Islet of Langerhans (tissue), 1 donor: ENCODE measurements around the gene ANAPC7.
"Not testable (repeated sequence)": the region's sequence is repeated elsewhere in the genome, so short reads cannot be mapped to it uniquely, and the experiment has no call there.

ENCODE experiments used
- FAIRE-seq: peaks from one replicate; lab custom pipeline; 2011; peaks lifted over from hg19 to GRCh38; lab: Jason Lieb, UNC

Gene ANAPC7

DNA sequence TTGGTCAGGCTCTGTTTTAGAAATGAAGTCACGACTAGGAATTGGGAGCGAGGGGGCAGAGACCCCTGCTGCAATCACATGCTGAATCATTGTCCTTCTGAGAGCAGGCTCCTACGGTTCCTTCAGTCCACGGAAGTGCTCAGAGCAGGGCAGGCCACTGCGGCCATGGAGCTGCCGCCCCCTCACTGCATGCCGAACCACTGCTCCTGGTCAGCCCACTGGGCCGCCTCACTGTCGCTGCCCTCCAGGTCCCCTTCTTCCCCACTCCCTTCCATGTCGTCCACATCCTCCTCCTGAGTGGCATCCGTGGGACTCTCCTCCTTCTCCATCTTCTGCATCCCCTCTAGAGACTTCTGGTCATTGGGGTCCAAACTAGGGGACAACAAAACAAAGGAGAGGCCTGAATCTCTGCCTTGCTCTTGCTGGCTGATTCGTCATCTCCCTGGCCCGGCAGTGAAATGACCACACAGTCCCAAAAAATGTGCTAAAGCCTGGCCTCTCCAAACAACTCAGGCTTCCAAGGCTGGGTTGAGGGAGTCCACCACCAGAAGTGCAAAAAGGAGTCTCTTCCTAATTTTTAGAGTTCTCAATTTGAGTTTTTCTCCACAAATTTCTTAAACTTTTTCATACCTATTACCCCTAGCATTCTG, 29.4 kb downstream of the ANAPC7 start:
- no peak for FAIRE-seq

DNA sequence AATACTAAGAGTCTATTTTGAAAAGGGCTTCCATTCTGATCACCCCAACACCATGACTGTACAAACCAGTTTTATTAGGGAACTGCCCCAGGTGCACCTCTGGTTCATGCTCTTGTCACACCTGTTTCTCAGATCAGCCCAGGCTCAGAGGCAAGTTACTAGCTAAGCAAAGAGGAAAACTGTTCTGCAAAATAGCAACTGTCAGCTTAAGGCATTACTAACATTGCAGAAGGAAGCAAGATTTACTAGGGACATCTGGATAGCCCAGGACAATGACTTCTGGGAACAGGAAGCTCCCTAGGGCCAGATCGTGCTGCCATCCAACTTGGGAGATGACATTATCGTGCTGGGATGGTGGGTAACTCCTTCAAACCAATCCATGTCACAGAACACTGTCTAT, 30.1 kb downstream of the ANAPC7 start:
- no peak for FAIRE-seq

DNA sequence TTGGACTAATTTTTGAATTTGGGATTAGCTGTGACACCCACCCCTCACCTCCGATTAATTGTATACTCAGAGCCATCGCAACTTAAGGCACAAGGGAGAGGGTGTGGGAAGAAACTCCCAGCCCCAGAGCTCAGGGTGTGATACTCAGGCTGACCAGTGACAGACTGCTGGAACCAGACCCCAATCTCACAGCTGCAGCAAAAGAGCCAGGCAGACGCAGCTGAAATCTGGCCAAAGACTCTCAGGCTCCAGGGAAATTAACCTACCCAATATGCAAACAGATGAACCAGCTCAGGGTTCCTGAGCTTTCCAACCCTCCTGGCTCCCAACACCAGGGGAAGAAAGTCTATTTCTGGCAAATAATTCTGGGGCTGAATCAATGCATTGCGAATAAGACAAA, 30.5 kb downstream of the ANAPC7 start:
- no peak for FAIRE-seq

DNA sequence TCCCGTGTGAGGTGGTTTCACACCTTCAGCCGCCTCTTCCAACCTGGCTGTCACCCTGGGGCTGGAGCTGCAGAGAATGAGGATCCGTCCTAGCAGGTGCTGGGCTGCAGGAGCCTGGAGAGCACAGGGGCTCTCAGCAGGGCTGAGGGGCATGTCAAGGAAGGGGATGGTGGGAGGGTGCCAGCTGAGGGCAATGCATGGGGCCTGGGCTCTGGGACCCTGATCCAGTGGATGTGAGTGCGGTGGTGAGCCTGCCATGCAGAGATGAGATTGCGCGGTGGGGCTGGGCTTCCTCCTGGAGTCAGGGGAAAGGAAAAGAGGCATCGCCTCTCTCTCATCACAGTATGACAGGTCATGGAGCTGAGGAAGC, 31.5 kb downstream of the ANAPC7 start:
- FAIRE-seq: no peak

DNA sequence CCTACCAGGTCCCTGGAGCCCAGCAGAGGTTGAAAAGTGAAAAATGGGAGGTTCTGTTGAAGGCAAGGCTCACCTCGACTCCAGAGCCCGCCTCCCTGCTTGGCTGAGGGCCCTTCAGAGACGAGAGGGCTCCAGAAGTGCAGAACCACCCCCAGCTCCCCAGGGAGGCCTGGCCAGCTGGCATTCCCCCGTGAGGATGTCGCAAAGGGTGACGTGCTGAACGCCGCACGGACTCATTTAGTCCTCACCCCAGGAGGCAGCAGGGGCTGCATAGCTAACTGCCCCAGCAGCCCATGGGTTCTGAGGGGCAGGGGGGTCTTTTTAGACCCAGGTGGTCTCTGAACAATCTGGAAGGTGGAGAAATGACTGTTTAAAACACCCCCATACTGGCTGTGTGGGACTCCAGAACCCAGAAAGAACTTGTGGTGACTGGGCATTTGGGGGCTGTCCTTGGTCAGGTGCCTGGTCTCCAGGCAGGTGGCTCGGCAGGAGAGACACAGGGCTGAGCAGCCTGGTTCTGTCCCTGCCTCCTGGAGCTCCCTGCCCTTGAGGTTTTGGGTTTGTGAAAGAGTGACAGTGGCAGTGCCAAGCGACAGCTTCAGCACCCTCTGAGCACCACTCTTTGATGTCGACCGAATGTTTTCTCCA, 32.0 kb downstream of the ANAPC7 start:
- no peak for FAIRE-seq

DNA sequence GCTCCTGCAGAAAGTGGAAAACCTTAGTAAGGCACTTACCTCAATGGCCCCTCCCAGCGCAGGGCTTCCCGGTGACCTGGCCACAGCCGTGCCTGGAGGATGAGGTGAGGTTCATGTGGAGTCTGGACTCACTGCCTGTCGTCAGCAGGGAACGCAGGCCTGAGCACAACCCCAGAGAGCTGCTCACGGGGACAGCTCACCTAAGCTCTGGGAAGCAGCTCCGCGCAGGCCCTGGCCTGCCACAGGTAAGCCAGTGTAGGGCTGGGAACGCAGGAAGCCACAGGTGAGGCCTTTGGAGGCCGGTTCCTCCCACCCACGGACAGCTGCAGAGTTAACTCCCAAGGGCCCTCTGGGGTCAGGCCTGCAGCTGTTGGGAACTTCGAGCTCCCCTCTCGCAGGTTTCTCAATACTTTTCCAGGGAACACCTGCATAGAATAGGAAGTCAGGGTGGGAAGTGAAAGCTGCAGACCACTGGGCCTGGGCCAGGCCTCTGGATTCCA, 32.7 kb downstream of the ANAPC7 start:
- no peak for FAIRE-seq

DNA sequence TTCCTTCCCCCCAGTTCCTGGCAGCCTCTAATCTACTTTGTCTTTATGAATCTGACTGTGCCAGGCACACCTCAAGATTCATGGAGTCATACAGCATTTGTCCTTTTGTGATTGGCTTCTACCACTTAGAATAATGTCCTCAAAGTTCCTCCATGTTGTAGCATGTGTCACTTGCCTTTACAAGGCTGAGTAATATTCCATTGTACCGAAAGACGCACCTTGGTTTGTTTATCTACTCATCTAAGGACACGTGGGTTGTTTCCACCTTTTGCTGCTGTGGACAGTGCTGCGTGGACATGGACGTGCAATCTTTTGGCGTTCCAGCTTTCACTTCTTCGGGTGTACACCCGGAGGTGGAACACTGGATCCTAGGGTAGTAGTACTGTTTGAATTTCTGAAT, 33.5 kb downstream of the ANAPC7 start:
- no peak for FAIRE-seq

DNA sequence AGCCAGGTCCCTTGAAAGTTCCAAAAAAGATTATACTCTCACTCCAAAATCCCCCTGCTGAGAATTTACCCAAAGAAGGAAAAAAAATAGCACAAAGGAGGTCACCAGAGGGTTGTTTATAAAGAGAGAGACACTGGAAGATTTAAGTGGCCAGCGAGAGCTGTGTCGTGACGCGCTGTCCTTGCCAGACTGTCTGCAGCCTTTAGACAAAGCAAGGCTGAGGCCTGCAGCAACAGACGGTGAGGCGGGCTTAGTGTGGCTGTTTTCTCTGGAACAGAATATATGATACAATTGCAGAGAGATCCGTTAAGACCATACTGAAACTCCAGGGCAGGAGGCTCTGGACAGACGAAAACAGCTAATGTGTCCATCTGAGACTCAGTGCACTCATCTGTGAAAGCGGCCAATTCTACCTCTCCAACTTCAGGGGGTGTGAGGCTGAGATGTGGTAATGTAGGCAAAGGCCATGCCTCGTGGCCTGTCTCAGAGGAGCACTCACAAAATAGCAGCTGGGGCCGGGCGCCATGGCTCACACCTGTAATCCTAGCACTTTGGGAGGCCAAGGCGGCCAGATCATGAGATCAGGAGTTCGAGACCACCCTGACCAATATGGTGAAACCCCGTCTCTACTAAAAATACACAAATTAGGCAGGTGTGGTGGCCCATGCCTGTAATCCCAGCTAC, 36.2 kb downstream of the ANAPC7 start:
- FAIRE-seq: no peak

DNA sequence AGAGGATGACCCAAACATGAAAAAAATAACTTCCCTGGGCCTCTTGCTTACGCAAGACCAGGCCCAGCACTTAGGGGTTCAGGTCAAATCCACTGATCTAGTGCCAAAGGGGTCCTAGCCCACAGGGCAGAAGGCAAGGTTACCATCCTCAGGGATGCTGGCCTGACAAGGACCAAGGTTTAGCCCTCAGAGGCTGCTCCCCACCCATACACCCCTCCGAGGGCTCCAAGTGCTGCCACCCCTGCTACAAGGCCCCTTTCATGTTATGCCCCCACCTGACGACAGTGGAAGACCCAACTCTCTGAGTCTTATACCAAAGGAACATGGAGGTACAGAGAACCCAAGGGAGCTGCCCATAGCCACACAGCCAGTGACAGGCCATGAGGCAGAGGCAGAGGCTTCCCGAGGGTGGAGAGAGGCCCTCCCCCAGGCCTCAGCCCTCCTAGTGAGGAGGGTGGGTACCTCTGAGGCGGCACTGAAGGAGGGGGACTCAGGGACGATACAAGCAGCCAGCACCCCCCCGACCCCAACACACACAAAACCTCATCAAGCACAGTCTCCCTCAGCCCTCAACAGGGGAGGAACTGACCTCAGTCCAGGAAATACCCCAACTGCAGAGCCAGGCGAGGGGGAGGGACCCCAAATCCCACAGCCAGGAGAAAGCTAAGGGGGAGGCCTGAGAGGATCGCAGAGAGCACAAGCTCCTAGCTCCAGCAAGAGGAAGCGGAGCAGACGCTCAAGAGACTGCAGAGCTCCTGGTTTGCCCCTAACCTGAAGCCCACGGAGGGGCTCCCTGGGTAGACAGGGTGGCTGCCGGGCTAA, 37.0 kb downstream of the ANAPC7 start:
- FAIRE-seq: no peak

DNA sequence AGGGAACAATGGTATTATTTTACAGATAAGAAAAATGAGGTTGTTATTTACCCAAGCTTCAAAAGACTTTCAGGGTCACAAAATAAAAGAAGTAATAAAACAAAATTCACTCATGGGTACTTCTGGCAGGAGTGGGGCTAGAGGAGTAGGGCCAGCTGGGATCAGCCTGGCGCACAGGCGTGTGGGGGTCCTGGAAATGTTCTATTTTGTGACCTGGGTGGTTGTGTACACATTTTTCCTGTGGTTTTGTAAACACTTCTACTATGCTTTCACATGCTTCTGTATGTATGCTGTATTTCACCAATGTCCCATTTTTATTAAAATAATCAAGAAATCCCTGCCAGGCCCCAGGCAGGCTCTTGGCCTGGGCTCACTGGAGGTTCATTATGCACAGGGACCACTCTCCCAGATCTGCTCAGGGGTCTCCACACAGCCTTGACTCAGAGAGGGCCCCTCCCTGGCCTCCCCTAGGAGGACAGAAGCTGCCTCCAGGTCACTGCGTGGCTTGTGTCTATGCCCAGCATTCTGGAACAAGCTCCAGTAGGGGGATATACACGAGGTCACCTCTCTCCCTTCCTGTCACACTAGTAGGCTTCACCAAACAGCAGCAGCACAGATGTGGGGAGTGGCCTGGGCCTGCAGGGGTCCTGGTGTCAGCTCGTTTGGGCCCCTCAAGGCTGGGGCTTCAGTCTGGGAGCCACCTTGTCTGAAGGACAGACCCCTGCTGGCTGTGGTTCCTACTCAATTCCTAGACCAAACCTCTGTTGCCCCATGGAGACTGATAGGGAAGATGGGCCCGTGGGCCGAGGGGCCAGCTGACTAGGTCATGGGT, 37.8 kb downstream of the ANAPC7 start:
- FAIRE-seq: no peak

DNA sequence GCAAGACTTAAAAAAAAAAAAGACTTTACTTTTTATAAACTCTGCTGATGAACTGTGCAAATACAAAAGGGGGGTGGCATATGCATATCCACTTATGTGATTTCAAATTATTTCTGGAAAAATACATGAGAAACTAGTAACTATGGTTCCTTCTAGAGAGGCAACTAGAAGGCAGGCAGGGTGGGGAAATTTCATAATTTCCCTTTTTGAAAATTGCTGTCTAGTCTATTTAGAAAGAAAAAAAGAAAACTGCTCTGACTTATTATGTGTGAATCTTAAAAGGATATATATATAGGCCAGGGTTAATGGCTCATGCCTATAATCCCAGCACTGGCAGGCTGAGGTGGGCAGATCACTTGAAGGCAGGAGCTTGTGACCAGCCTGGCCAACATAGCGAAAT, 42.3 kb downstream of the ANAPC7 start:
- FAIRE-seq: no peak

DNA sequence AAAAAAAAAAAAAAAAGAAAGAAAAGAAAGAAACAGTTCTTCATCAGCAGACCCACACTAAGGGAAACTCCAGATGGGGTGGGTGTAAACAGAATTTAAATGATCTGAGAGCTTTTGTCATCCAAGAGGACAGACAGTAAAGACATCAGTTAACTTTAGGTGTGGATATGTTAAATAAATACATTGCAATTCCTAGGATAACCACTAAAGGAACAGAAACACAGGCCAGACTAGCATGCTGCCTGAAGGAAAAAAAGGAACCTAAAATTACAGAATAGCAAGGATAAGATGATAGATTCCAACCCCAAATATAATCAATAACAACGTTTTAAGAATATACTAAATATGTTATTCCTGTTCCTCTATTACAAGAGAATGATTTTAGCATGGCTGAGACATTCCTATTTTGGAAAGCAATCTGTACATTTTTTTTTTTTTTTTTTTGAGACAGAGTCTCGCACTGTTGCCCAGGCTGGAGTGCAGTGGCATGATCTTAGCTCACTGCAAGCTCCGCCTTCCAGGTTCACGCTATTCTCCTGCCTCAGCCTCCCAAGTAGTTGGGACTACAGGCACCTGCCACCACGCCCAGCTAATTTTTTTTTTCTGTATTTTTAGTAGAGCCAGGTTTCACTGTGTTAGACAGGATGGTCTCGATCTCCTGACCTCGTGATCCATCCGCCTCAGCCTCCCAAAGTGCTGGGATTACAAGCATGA, 45.0 kb downstream of the ANAPC7 start:
- not testable (repeated sequence) for FAIRE-seq

DNA sequence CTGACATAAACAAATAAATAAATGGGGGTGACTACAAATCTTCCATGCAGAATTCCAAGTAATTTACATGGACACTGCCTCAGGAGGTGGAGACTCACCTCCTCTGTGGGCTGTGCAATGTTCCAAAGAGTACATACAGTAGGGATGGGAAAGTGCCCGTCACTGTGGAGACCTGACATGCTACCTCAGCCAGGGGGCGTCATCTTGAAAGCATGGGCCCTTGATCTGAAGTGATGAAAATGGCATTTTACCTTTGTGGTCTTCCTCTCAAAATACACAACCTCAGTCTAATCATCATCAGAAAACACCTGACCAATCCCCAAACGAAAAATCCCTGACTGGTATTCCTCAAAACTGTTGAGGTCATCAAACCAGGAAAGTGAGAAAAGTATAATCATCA, 48.4 kb downstream of the ANAPC7 start:
- FAIRE-seq: no peak

DNA sequence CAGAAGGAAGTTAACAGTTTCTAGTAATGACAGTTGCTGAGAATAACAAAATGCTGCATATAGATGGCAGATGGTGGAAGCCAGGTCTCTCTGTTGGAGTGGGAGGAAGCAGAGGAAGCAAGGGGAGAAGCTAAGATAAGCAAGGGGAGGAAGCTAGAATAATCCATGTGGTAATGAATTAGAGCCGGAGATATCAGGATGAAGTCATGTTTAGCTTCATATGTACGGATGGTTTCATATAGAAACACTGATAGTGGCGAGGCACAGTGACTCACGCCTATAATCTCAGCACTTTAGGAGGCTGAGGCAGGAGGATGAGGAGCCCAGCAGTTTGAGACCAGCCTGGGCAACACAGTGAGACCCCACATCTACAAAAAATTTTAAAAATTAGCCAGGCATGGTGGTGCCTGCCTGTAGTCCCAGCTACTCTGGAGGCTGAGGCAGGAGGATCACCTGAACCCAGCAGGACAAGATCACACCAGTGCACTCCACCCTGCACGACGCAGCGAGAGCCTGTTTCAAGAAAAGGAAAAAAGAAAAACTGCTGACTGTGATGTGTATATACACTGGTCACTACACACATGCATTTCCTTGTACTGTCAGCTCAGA, 49.2 kb downstream of the ANAPC7 start:
- no peak for FAIRE-seq

DNA sequence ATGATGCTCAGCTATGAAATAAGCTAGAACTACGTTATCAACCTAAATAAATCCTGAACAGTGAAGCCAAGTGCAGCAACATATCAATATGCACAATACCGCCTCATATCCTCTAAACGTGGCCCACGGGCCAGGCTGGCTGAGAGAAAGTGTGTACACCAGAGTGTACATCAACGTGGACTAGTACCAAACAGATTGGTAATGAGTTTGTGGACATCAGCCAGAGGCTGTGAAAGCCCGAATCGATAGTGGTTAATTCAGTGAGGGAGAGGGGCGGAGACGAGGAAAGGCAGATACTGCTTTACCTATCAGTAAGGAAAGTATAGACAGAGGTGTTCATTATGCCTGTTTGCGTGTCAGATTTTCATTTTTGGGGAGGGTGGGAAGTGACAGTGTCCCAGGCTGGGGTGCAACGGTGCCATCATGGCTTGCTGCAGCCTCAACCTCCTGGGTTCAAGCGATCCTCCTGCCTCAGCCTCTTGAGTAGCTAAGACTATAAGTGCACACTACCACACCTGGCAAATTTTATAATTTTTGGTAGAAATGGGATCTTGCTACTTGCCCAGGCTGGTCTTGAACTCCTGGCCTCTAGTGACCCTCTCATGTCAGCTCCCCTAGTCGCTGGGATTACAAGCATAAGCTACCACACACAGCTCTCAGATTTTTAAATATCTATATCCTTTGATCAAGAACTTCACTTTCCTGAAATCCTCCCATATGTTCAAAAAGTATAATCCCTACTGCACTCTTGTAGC, 50.1 kb downstream of the ANAPC7 start:
- FAIRE-seq: no peak

DNA sequence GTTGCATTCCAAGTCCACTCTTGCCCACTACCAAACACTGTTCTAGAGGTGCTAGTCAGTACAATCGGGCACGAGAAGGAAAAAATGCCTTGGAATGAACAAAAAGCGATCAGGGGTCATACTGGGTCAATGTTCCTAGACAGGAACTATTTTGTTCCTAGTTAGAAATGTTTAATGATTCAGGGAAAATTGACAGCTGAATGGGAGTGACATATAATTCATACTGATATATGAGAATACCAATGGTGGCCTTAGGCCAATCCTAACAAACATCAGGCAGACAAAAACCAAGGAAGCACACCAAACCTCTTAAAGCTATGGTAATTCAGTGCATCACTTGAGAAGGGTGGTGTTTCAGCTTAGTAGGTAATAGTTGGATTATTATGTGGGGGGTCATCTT, 51.1 kb downstream of the ANAPC7 start:
- no peak for FAIRE-seq

DNA sequence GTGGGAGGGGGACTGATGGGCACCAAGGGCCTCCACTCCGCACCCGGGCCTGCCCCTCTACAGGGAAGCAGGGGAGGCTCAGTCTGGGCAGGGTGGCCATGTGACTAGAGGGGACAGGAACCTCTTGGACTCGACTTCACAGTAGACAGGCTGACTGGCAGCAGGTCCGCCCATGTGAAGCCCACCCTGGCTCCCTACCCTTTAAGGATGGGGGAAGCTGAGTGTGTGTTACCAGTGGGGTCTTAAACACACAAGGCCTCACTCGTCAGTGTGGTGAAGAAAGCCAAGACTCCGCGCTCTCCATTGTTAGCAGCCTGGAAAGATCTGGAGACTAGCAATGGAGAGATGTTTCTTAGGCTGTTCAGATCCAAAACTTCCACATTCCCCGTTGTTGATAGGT, 52.4 kb downstream of the ANAPC7 start:
- no peak for FAIRE-seq

DNA sequence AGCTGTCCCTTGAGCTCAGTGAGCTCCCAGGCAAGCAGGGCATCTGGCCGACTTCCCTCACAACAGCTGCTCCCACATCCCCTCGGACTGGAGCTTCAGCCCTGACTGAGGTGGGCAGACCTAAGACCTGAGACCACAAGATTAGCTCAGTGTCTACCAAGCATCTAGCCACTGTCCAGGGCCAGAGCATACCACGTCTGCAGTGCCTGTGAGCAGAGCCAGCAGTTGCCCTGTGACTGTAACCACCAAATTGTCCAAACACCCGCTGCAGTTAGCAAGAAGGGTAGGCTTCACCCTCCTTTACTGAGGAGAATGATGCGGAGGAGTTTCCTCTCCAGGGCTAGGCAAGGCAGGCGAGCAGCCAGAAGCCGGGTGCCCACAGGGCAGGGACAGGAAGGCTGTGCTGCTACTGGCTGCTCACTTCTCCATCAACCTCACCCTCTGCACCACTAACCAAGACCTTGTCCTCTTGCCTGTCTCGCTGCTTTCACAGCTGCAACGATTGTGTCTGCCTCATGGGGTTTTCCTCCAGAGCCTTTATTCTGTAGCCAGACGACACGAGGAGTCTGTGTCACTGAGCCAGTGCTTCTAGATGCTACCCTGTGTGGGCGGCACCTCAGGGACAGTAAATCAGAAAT, 53.9 kb downstream of the ANAPC7 start:
- FAIRE-seq: no peak

DNA sequence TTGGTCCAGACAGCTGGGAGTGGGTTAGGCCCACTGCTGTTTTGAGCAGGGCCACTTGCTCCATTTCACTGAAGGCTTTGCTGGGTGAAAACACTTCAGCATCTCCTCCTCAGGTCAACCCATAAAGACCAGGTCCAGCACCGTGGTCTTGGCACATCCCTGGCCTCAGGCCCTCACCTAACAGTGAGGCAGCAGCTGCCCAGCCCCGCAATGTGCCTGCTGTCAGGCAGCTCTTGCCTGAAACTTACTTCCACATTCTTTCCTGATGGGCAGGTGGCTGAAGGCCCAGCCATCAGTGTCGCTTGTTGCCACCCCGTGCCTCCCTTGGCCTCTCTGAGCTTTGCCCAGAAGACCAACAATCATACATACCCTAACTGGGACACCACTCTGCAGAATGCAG, 54.4 kb downstream of the ANAPC7 start:
- no peak for FAIRE-seq
